Activated CD8-positive, alpha-beta memory T cell treated with anti-CD3 and anti-CD28 coated beads for 4 hours (primary cell): Measurements from ENCODE around the gene VEGFC.

Experiments
- DNase-seq, 2 donors: peaks; one replicate each; pipeline ENCODE4 v3.0.0-alpha.2; 2020; ENCODE audit warnings: low read depth in 2 of 2

Gene VEGFC

GRCh38 chr4:176762661-176763308 is 29.9 kb downstream of the VEGFC start:
- no peak for DNase-seq

GRCh38 chr4:176761872-176762271 is 30.9 kb downstream of the VEGFC start:
- DNase-seq, result no peak

GRCh38 chr4:176760471-176760870 is 32.3 kb downstream of the VEGFC start:
- DNase-seq, result no peak

- no peak for DNase-seq
Observed at GRCh38 chr4:176758731-176759130, 34.0 kb downstream of the VEGFC start.

GRCh38 chr4:176758323-176758722 is 34.4 kb downstream of the VEGFC start:
- DNase-seq, result no peak

- DNase-seq, result no peak
Observed at GRCh38 chr4:176755613-176756012, 37.1 kb downstream of the VEGFC start.

GRCh38 chr4:176755001-176755400 is 37.7 kb downstream of the VEGFC start:
- no peak for DNase-seq

- no peak for DNase-seq
Observed at GRCh38 chr4:176753049-176753448, 39.7 kb downstream of the VEGFC start.

- DNase-seq, result no peak
Observed at GRCh38 chr4:176752191-176752749, 40.5 kb downstream of the VEGFC start.

- DNase-seq, result no peak
Observed at GRCh38 chr4:176751061-176751460, 41.7 kb downstream of the VEGFC start.

GRCh38 chr4:176746846-176747245 is 45.9 kb downstream of the VEGFC start:
- no peak for DNase-seq

- no peak for DNase-seq
Observed at GRCh38 chr4:176745902-176746301, 46.8 kb downstream of the VEGFC start.

- DNase-seq, result no peak
Observed at GRCh38 chr4:176744091-176744490, 48.6 kb downstream of the VEGFC start.

GRCh38 chr4:176742211-176742610 is 50.5 kb downstream of the VEGFC start:
- DNase-seq, result no peak

- no peak for DNase-seq
Observed at GRCh38 chr4:176741253-176741652, 51.5 kb downstream of the VEGFC start.

GRCh38 chr4:176735300-176735699 is 57.4 kb downstream of the VEGFC start:
- no peak for DNase-seq

GRCh38 chr4:176734461-176734860 is 58.3 kb downstream of the VEGFC start:
- no peak for DNase-seq

- DNase-seq, result no peak
Observed at GRCh38 chr4:176729489-176729888, 63.2 kb downstream of the VEGFC start.

- DNase-seq, result no peak
Observed at GRCh38 chr4:176726803-176727202, 65.9 kb downstream of the VEGFC start.

- no peak for DNase-seq
Observed at GRCh38 chr4:176721459-176721858, 71.3 kb downstream of the VEGFC start.

GRCh38 chr4:176718881-176719280 is 73.8 kb downstream of the VEGFC start:
- DNase-seq, result no peak

- no peak for DNase-seq
Observed at GRCh38 chr4:176717237-176717636, 75.5 kb downstream of the VEGFC start.

- no peak for DNase-seq
Observed at GRCh38 chr4:176709417-176709816, 83.3 kb downstream of the VEGFC start.

GRCh38 chr4:176708771-176709311 is 83.9 kb downstream of the VEGFC start:
- no peak for DNase-seq
